LNCaP clone FGC (cell line): ENCODE measurements around the gene CELF4.

Experiments used
- DNase-seq: peaks from one replicate; pipeline ENCODE4 v3.0.0-alpha.2; 2011; ENCODE audit warnings: low read depth
- H3K4me3 ChIP-seq: 2 replicates; pipeline ENCODE4 v1.5.1; 2011; ENCODE audit warnings: mild to moderate bottlenecking, low read depth, low read length, control low read depth
- CTCF ChIP-seq: IDR thresholded peaks from 2 replicates; pipeline ENCODE4 v1.5.1; 2012; ENCODE audit warnings: mild to moderate bottlenecking; ENCODE audit not compliant: control insufficient read depth, insufficient read depth; ENCODE audit errors: extremely low read depth

Gene CELF4

GRCh38 chr18:37398248-37398920 is 167.2 kb downstream of the CELF4 start:
- no peak for DNase-seq
- H3K4me3 ChIP-seq: no peak overlapping the region

GRCh38 chr18:37397814-37398213 is 167.8 kb downstream of the CELF4 start:
- DNase-seq: no peak
- H3K4me3 ChIP-seq: no peak overlapping the region
- TF ChIP-seq CTCF: no peak

More at GRCh38 chr18:37398248-37398920, 167.2 kb downstream of the CELF4 start:
- no peak for TF ChIP-seq CTCF

- TF ChIP-seq CTCF: no peak
- no peak for DNase-seq
- no peak overlapping the region for H3K4me3 ChIP-seq
Observed at GRCh38 chr18:37396971-37397720, 168.5 kb downstream of the CELF4 start.

GRCh38 chr18:37395631-37396030 is 170.0 kb downstream of the CELF4 start:
- no peak overlapping the region for H3K4me3 ChIP-seq
- TF ChIP-seq CTCF: no peak
- DNase-seq: no peak

GRCh38 chr18:37395138-37395537 is 170.5 kb downstream of the CELF4 start:
- no peak overlapping the region for H3K4me3 ChIP-seq
- no peak for TF ChIP-seq CTCF
- DNase-seq: no peak

- no peak for DNase-seq
- H3K4me3 ChIP-seq: no peak overlapping the region
- no peak for TF ChIP-seq CTCF
Observed at GRCh38 chr18:37394610-37394965, 171.0 kb downstream of the CELF4 start.
